DMS79 (cell line): ENCODE data around the gene FAM163A.
A peak's percentile ranks its signal among the peaks of the same experiment; 100 is the strongest.

Experiments
- DNase-seq: peaks from one replicate; lab custom pipeline; 2025; lab: John Stamatoyannopoulos, UW

Gene FAM163A

GRCh38 chr1:179750630-179751029, 7.5 kb downstream of the FAM163A start:
- DNase-seq = no peak

DNA sequence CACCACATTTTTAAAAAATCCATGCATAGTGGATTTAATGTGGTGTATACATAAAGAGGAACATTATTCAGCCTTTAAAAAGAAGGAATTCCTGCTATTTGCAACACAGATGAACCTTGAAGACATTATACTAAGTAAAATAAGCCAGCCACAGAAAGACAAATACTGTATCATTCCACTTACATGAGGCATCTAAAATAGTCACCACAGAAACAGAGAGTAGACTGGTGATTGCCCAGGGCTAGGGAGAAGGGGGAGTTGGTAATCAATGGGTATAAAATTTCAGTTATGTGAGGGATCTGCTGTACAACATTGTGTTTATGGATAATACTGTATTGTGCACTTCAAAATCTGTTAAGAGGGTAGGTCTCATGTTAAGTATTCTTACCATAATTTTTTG, 10.0 kb downstream of the FAM163A start:
- DNase-seq = no peak

DNA sequence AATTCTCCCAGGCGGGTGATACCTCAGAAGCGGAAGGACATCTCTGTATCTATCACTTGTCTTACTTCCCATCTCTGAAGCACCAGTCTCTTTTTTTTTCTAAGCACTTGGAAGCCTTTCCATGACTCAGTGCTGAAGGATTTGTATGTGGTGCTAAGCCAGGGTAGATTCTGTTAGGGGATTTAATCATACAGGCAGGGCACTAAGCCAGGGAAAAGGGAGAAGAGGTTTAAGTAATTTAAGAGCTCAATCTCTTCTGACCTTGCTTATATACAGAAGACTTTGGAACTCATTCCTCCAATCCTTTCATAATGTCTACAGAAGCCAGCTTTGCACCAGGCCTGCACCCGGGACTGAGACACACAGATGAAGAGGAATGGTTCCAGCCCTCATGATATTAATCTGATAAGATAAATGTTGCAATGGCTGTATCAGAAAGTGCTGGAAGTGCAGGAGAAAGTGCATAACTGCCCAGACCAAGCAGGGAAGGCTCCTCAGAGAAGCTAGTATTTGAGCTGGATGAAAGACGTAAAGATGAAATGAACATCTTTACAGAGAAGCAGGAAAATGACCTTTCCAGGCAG, 11.0 kb downstream of the FAM163A start:
- no peak for DNase-seq

DNA sequence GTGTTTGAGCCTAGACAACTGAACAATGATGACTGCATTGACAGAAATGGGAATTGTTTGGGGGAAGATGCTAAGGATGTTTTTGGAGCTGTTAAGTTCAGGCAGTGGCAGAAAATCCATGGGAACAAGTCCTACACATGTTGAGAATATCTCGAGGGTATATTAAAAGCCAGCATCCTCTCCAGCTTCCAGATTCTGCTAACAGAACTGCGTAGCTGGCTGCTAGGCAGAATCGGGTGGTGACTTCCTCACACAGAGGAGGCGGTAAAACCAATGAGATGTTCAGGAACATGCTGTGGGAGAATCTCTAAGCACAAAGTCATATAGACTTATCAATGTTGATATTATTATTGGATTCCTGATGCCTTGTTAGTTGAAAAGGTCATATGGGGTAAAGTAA, 14.8 kb downstream of the FAM163A start:
- DNase-seq = no peak

DNA sequence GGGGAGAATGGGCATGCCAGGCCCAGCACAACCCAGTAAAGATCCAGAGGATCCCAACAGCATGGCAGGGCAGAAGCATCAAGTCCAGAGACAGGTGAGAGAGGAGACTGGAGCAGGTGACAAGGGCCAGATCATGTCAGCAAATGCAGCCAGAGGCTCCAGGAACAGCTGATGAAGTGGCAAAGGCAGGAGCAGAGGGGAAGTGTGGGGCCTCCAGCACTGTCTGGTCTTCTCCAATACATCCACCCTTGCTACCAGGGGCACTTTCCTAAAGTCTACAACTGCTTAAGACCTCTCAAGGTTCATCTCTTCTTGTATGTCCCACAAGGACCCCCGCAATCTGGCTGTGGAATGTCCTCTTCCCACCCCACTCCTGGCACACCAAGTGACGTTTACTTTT, 17.4 kb downstream of the FAM163A start:
- no peak for DNase-seq

DNA sequence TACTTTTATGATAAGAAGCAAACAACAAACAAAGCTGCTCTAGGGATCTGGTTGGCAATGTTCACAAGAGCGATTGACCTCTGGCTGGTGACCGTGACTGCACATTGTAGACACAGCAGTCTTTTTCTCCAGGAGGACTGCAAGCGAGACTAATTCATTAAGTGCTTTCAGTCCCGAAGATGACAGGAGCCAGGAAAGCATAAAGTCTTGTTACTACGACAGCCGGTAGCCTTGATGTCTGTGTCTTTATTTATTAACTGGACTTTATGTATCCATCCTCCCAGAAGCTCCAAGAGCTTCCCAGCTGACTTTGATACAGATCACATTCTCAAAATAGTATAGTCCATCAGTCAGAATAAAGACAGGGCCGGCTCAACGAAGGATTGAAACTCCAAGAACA, 18.2 kb downstream of the FAM163A start:
- DNase-seq = no peak

DNA sequence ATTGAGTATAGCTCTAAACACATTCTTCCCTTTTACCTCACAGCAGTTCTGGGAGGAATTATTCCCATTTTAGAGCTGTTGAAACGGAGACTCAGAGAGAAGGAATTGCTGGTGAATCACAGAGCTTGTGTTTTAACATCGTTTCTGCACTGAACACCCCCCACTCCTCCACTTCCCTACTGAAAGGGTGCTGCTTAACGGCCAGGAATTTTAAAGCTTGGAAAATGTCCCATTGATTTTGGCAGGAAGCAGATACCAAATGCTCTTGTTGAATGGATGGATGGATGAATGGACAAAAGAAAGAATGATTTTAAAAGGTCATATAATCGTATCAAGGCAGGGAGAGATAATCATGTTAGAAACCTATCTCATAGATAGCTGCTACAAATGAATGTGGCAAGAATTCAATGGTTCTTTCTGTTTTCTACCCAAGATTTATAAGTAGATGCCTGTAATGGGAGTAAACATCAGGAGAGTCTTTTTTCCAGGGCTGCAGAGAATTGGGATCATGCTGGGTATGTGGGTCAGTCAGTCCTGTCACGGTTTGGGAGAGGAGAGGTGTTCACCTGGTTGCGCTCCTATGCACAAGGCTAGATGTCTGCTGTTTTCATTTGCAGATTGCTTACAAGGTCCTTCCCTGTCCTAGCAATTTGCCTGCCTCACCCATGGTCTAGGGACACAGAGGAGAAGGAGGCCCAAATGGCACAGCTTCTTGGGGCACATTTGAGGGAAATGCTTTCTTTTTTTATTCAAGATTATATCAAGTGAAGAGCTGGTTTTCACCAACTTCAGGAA, 19.0 kb downstream of the FAM163A start:
- DNase-seq = no peak

DNA sequence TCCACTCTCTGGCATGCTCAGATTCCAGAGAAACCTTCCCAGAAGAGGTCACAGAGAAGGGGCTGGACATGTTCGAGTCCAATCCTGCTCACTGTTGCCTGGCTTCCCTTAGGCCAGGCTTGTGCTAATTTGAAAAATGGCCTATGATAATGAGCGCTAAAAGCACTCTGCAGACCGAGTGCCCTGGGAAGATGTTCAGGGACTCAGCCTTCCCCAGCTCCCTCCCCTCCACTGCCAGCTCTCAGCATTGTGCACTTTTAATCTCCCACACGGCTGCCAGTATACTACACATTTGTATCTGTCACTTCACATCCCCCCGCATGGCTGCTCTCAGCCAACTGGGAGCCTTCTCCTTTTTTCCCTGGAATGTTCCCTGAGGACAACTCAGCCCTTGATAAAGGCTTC, 24.1 kb downstream of the FAM163A start:
- no peak for DNase-seq

GRCh38 chr1:179767996-179768395, 24.9 kb downstream of the FAM163A start:
- no peak for DNase-seq

DNA sequence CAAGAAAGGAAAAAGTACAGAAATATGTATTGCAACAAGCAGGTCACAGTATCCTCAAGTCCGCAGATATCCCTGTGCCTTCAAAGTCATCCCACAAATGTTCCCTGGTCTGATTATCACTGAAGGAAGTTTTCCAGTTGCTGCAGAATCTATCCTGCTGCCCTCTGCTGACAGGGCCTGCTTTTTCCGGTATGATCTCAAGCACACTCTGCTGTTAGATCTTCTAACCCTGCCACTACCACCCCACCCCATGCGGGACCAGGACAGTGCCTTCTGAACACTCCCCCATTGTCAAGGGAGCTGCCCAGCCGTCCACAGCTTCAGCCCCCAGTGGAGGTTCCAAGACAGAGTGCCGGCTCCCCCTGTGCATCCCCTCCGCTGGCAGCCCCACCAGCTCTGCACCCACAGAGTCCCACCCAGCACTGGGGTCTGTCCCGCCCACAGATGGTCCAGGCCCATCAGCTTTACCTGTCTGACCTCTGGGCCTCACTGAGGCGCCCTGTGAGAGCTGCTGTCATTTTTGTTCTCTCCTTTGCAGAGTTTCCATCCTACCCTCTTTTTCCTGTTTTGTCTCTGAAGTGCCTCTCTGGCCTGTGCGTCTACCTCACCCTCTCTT, 27.9 kb downstream of the FAM163A start:
- DNase-seq = no peak

- DNase-seq = no peak
Observed at GRCh38 chr1:179773264-179773663, 30.2 kb downstream of the FAM163A start.

DNA sequence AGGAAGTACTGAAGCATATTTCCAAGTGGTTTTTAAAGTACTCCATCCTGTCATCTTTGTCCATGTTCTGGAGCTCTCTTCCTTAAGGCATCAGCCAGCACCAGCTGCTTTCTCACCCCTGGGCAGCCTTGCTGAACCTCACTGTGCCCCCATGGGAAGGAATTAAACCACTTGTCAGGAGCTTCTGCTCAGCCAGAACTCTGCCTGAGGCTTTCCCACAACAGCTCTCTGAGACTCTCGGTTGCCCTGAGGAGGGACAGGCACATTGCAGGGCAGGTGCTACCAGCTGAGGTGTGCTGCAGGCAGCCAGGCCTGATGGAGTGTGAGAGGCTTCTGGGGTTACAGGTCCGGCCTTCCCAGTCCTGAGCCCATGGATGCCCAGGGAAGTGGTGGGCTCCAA, 30.9 kb downstream of the FAM163A start:
- peak; percentile 83 for DNase-seq

- no peak for DNase-seq
Observed at GRCh38 chr1:179774566-179774965, 31.5 kb downstream of the FAM163A start.

GRCh38 chr1:179775009-179775408, 31.9 kb downstream of the FAM163A start:
- DNase-seq = no peak

DNA sequence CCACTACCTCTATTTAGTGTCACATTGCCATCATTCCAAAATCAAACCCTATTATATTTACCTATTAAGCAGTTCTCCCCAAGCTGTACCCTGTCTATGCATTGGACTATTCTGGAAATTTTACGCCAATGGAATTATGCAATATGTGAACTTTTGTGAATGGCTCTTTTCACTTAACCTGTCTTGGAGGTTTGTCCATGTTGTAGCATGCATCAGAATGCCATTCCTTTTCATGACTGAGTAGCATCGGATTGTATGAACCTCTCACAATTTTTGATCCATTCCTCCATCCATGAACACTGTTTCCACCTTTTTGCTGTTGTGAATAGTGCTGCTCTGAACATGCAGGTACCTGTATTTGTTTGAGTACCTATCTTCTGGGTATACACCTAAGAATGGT, 33.7 kb downstream of the FAM163A start:
- no peak for DNase-seq

GRCh38 chr1:179777731-179778130, 34.6 kb downstream of the FAM163A start:
- DNase-seq = no peak

DNA sequence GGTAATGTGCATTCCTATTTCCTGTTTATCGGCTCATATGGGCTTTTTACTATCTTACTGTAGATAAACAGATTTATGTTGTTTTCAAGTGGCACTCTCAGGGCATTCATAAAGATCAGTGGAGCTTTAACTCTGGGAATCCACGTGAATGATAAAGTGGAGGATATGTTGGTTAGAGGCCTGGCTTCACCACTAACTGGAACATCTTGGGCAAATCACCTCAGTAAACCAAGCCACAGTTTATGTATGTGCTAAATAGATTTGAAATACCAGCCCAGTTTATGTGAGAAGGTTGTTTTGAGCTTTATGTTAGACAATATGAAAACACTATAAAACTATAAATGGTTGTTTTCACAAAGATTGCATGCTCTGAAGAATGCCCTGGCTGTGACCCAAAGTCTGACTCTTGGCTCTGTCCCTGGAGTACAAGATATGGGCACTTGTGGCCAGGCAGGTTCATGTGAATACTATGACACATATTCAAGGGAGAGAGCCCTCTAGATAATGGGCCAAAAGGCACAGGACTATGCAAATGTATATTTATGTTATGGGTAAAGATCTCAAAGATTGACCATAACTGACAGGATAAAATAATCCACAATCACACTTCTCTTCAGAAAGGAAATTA, 36.7 kb downstream of the FAM163A start:
- peak; percentile 85 for DNase-seq

DNA sequence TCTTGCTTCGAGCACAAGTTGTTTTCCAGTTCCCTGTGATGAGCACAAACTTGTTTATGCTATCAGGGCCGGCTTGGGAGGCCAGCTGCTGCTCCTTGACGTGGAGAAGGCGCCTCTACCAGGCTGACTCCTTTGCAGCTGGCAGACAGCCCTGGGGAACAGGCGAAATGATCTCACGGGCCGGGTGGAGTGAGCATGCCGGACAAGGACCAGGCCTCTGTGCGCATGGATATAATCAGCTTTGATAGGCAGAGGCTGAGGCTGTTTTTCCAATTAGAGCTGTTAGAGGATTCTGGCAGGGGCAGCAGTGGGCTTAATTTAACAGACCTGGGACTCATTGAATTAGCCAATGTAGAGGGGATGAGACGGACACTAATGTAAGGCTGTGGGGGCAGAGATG, 38.9 kb downstream of the FAM163A start:
- DNase-seq = peak; percentile 73

GRCh38 chr1:179785031-179785431, 41.9 kb downstream of the FAM163A start:
- DNase-seq = no peak

DNA sequence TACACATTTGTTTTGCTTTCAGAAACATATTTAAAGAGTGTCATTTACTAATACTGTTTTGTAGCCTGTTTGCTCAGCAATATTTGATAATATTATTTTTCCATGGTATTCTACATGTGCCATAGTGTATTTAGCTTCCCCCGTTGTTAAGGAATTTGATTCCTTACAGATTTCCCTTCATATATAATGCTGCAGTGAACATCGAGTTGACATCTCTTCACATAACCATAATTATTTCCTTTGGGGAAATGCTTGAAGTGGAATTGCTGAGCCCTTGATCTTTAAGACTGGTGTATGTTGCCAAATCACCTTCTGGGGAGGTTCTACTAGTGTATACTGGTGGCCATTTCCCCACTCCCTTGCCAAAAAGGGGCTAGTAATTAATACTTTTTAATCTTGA, 42.6 kb downstream of the FAM163A start:
- DNase-seq = peak; percentile 19

GRCh38 chr1:179786815-179787685, 44.0 kb downstream of the FAM163A start:
- DNase-seq = peak; percentile 92

- peak; percentile 18 for DNase-seq
Observed at GRCh38 chr1:179788259-179788658, 45.2 kb downstream of the FAM163A start.
